Vagina (tissue), 2 donors: ENCODE results near the gene ANKRD16. TPM values are rescaled to one million over a fixed set of nuclear protein-coding genes. Genes with fewer than 3 reads are reported as not detected.

Experiments
- DNase-seq, 2 donors: peaks; one replicate each; pipeline ENCODE4 v3.0.0-alpha.2; 2017; ENCODE audit errors: extremely low spot score in 2 of 2
- H3K27ac ChIP-seq: fragments of 200-600 bp; sonication (generic); one replicate; pipeline ENCODE4 v1.5.1; 2019
- H3K27me3 ChIP-seq: fragments of 200-600 bp; sonication (generic); one replicate; pipeline ENCODE4 v1.5.1; 2019
- H3K36me3 ChIP-seq, 2 donors: fragments of 200-600 bp; sonication (generic); one replicate each; pipeline ENCODE4 v1.5.1; 2017 to 2019
- H3K4me1 ChIP-seq: fragments of 200-600 bp; sonication (generic); one replicate; pipeline ENCODE4 v1.5.1; 2019
- H3K4me3 ChIP-seq, 2 donors: fragments of 200-600 bp; sonication (generic); 1 replicate in 1 of 2; 2 replicates in 1 of 2; pipeline ENCODE4 v1.5.1; 2016 to 2019
- H3K9me3 ChIP-seq: fragments of 200-600 bp; sonication (generic); one replicate; pipeline ENCODE4 v1.5.1; 2019
- CTCF ChIP-seq, 3 experiments: fragments of 450-650 bp in 2 of 3; fragments of 200-600 bp in 1 of 3; sonication (generic) in 1 of 3; IDR thresholded peaks; one replicate each; pipeline ENCODE4 v1.5.1; 2017 to 2019; ENCODE audit warnings: antibody characterized with exemption in 3 of 3, mild to moderate bottlenecking in 2 of 3, moderate library complexity in 2 of 3
- POLR2A ChIP-seq, 2 donors: fragments of 450-650 bp; IDR thresholded peaks; one replicate each; pipeline ENCODE4 v1.6.1; 2017; ENCODE audit warnings: antibody characterized with exemption in 2 of 2, mild to moderate bottlenecking in 2 of 2, moderate library complexity in 2 of 2
- POLR2AphosphoS5 ChIP-seq, 2 donors: sonication (generic); formaldehyde crosslinking; IDR thresholded peaks; one replicate each; pipeline ENCODE4 v1.9.0; 2017; ENCODE audit warnings: antibody characterized with exemption in 2 of 2, mild to moderate bottlenecking in 2 of 2, low read depth in 1 of 2; ENCODE audit not compliant: insufficient read depth in 1 of 2
- intact Hi-C: fragments of 100-400 bp; cut with DNase I; formaldehyde crosslinking; loops from one replicate; pipeline ENCODE4 v1.15.1; 2023
- total RNA-seq: library from RNA; depleted of rRNA; stranded (reverse); fragments of >200 nt; gene quantifications from one replicate; pipeline ENCODE4 v1.2.3, GENCODE V29; 2016

Gene ANKRD16
- total RNA-seq, 1 donor from 2014 or later = 17.7 TPM

- H3K4me1 ChIP-seq = peaks cover 49% of the 10 kb centered on the region
Observed at GRCh38 chr10:5891009-5891408, 1.3 kb upstream of the ANKRD16 start.

GRCh38 chr10:5890452-5890915 lies 791 bp upstream of the ANKRD16 start:
- no peak for DNase-seq
- no peaks in the 10 kb centered on the region for H3K27me3 ChIP-seq
- H3K36me3 ChIP-seq = peaks cover 0 to 22% of the 10 kb centered on the region in 2 donors
- H3K9me3 ChIP-seq = no peaks in the 10 kb centered on the region
- H3K4me1 ChIP-seq = peaks cover 49% of the 10 kb centered on the region
- intact Hi-C loops = no loop called here
- peak overlapping the region; percentile 96 to 97 for H3K4me3 ChIP-seq
- TF ChIP-seq CTCF (IDR thresholded peaks at IDR 0.05) = no peak
- no peak for TF ChIP-seq POLR2AphosphoS5 (IDR thresholded peaks at IDR 0.05; ENCODE audit: insufficient read depth in 1 of 2, low read depth in 1 of 2)
- TF ChIP-seq POLR2A (IDR thresholded peaks at IDR 0.05) = no peak
- H3K27ac ChIP-seq = peak overlapping the region; percentile 84

More at GRCh38 chr10:5891009-5891408, 1.3 kb upstream of the ANKRD16 start:
- Histone ChIP-seq H3K36me3 (peaks cover 0 to 25% of the 10 kb centered on the region in 2 donors), H3K4me3 (peak overlapping the region; percentile 96 to 97), H3K27ac (peak overlapping the region; percentile 84), H3K9me3 (no peaks in the 10 kb centered on the region), H3K27me3 (no peaks in the 10 kb centered on the region)
- TF ChIP-seq CTCF (IDR thresholded peaks at IDR 0.05) (no peak), POLR2A (IDR thresholded peaks at IDR 0.05) (no peak), POLR2AphosphoS5 (IDR thresholded peaks at IDR 0.05; ENCODE audit: insufficient read depth in 1 of 2, low read depth in 1 of 2) (no peak)
- intact Hi-C loops = no loop called here
- DNase-seq = no peak

DNA sequence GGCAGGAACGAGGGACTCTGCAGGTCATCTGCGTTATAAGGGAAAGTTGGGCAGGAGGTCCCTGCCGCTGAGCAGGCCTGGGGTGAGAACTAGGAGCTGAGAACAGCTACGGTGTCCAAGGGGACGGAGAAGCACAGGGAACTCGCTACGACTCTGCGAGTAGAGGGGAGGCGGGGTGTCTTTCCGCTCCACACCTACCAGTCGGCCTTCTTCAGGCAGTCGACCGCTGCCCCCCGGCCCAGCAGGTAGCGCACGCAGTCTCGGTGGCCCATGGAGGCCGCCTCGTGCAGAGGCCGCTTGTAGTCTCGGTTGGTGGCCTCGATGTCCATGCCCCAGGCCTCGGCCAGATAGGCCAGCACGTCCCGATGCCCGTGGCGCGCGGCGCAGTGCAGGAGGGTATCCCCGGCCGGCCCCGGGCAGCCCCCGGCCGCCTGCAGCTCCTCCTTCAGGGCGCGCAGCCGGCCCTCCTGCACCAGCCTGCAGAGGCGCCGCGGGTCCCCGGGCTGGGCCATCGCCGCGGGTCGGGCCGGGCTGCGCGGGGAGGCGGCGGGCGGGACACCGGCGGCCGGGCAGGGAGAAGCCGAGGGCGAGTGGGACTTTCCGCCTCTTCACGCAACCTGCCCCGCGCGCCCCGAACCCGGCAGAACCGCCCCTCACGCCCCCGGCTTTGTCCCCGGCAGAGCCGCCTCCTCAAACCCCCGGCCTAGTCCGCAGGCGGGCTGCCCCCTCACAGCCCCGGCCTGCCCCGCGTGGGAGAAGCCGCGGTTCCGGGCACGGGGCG lies 660 bp downstream of the ANKRD16 start:
- peaks cover 0 to 15% of the 10 kb centered on the region in 2 donors for H3K36me3 ChIP-seq
- H3K9me3 ChIP-seq = no peaks in the 10 kb centered on the region
- no peaks in the 10 kb centered on the region for H3K27me3 ChIP-seq
- peaks cover 49% of the 10 kb centered on the region for H3K4me1 ChIP-seq
- H3K4me3 ChIP-seq = peak overlapping the region; percentile 96 to 97
- intact Hi-C loops = loop anchor here (10.0 kb wide), 1 partner anchor 224 kb away; the partner anchor contains the start of gene ASB13
- TF ChIP-seq POLR2A (IDR thresholded peaks at IDR 0.05) (no peak), CTCF (IDR thresholded peaks at IDR 0.05) (no peak), POLR2AphosphoS5 (IDR thresholded peaks at IDR 0.05; ENCODE audit: insufficient read depth in 1 of 2, low read depth in 1 of 2) (no peak)
- peak overlapping the region; percentile 84 for H3K27ac ChIP-seq
- DNase-seq = no peak

DNA sequence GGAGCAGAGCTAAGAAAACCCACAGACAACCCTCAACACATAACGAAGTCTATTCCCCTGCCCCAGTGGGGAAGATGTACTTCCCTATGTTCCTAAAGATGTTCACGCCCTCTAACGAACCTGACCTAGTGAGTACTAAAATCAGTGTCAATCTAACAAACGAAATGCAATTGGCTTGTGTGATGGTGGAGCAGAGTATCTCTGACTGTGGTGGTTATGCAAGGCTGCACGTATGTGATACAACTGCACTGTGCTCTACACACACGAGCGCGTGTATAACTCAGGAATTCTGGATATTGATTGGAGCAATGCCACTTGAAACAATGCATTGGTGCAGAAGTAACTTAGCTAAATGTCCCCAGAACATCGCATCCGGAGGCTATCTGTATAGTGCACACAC lies 1.3 kb downstream of the ANKRD16 start:
- TF ChIP-seq CTCF (IDR thresholded peaks at IDR 0.05) = no peak
- no peak for TF ChIP-seq POLR2A (IDR thresholded peaks at IDR 0.05)
- no peak for TF ChIP-seq POLR2AphosphoS5 (IDR thresholded peaks at IDR 0.05; ENCODE audit: insufficient read depth in 1 of 2, low read depth in 1 of 2)
- H3K36me3 ChIP-seq = peaks cover 0 to 13% of the 10 kb centered on the region in 2 donors
- no peaks in the 10 kb centered on the region for H3K27me3 ChIP-seq
- H3K27ac ChIP-seq = peak overlapping the region; percentile 84
- peak overlapping the region; percentile 96 to 97 for H3K4me3 ChIP-seq
- no peaks in the 10 kb centered on the region for H3K9me3 ChIP-seq
- intact Hi-C loops = loop anchor here (10.0 kb wide), 1 partner anchor 224 kb away; the partner anchor contains the start of gene ASB13
- DNase-seq = no peak
- peaks cover 49% of the 10 kb centered on the region for H3K4me1 ChIP-seq

DNA sequence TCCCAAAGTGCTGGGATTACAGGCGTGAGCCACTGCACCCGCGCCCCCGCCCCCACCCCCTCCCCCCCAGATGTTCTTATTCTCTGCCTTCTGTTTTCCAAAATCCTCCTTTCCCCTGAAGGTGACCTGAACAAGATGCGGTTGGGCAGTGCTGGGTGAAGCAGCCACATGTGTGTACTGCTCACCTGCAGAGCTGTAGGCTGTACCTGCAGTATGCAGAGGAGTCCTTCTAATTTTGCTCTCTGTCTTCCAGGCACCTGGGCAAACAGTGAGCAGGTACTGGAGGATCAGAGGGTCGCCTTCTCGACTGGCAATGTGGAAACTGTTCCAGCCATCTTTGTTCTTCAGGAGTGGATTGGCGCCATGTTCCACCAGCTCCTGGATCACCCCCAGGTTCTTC lies 2.1 kb downstream of the ANKRD16 start:
- intact Hi-C loops = loop anchor here (10.0 kb wide), 1 partner anchor 223 kb away; the partner anchor contains the start of gene ASB13
- Histone ChIP-seq H3K9me3 (no peaks in the 10 kb centered on the region), H3K27me3 (no peaks in the 10 kb centered on the region), H3K27ac (no peak overlapping the region), H3K4me1 (peaks cover 45% of the 10 kb centered on the region), H3K36me3 (peaks cover 0 to 17% of the 10 kb centered on the region in 2 donors), H3K4me3 (no peak overlapping the region)
- TF ChIP-seq POLR2AphosphoS5 (IDR thresholded peaks at IDR 0.05; ENCODE audit: insufficient read depth in 1 of 2, low read depth in 1 of 2) (no peak), CTCF (IDR thresholded peaks at IDR 0.05) (no peak), POLR2A (IDR thresholded peaks at IDR 0.05) (no peak)
- no peak for DNase-seq
